Naive thymus-derived CD4-positive, alpha-beta T cell (primary cell): ENCODE results near the gene MATN1. TPM values are rescaled to one million over a fixed set of nuclear protein-coding genes. Genes with fewer than 3 reads are reported as not detected.
A peak's percentile ranks its signal among the peaks of the same experiment; 100 is the strongest.
"Not testable (repeated sequence)": the region's sequence is repeated elsewhere in the genome, so short reads cannot be mapped to it uniquely, and the experiment has no call there.

ENCODE experiments used
- ATAC-seq: fragments of 150-1000 bp; cut with Tn5 transposase; 2 replicates; pipeline ENCODE4 v1.10.0; 2021; ENCODE audit warnings: mild to moderate bottlenecking, moderate library complexity
- CTCF ChIA-PET: fragments of 350-600 bp; sonication (Branson Sonifier 250); formaldehyde crosslinking; loops from one replicate; lab custom pipeline; 2021; ENCODE audit warnings: antibody characterized with exemption; lab: Charles Lee
- POLR2A ChIA-PET: fragments of 350-600 bp; sonication (Branson Sonifier 250); formaldehyde crosslinking; loops from one replicate; lab custom pipeline; 2021; ENCODE audit warnings: antibody characterized with exemption, inconsistent platforms; lab: Charles Lee
- DNase-seq, 9 donors: peaks; one replicate each; pipeline versions ENCODE4 v3.0.0 to v3.0.0-alpha.2; 2020 to 2022; ENCODE audit warnings: mixed read lengths in 1 of 9
- H3K27ac ChIP-seq: one replicate; pipeline ENCODE4 v1.7.0; 2013; ENCODE audit warnings: mild to moderate bottlenecking, low read depth, low read length, moderate library complexity
- H3K27me3 ChIP-seq, 2 donors: one replicate each; pipeline ENCODE4 v1.7.0; 2013; ENCODE audit warnings: low read length in 2 of 2, mild to moderate bottlenecking in 2 of 2, moderate library complexity in 2 of 2; ENCODE audit not compliant: control insufficient read depth in 2 of 2, insufficient read depth in 2 of 2
- H3K36me3 ChIP-seq, 3 experiments: 1 replicate in 2 of 3; 2 replicates in 1 of 3; pipeline ENCODE4 v1.7.0; 2013; ENCODE audit warnings: low read length in 3 of 3, mild to moderate bottlenecking in 3 of 3, moderate library complexity in 1 of 3; ENCODE audit not compliant: insufficient read depth in 3 of 3, control insufficient read depth in 2 of 3
- H3K4me1 ChIP-seq, 2 donors: one replicate each; pipeline ENCODE4 v1.7.0; 2013; ENCODE audit warnings: low read length in 2 of 2, mild to moderate bottlenecking in 2 of 2, moderate library complexity in 1 of 2; ENCODE audit not compliant: control insufficient read depth in 2 of 2, insufficient read depth in 2 of 2
- H3K4me3 ChIP-seq: 2 replicates; pipeline ENCODE4 v1.7.0; 2013; ENCODE audit warnings: mild to moderate bottlenecking, low read length
- H3K9me3 ChIP-seq, 3 experiments: 1 replicate in 2 of 3; 2 replicates in 1 of 3; pipeline ENCODE4 v1.7.0; 2013; ENCODE audit warnings: low read length in 3 of 3; ENCODE audit not compliant: control insufficient read depth in 2 of 3
- H3K27ac Mint-ChIP-seq, 9 donors: one replicate each; pipeline ENCODE4 v1.8.0; 2020 to 2022; ENCODE audit warnings: mixed read lengths in 9 of 9, mild to moderate bottlenecking in 8 of 9, moderate library complexity in 5 of 9, inconsistent platforms in 2 of 9
- H3K27me3 Mint-ChIP-seq, 5 donors: one replicate each; pipeline ENCODE4 v1.8.0; 2021 to 2022; ENCODE audit warnings: mixed read lengths in 5 of 5, mild to moderate bottlenecking in 1 of 5
- H3K36me3 Mint-ChIP-seq, 5 donors: one replicate each; pipeline ENCODE4 v1.8.0; 2020 to 2022; ENCODE audit warnings: mixed read lengths in 5 of 5, mild to moderate bottlenecking in 3 of 5, inconsistent platforms in 1 of 5
- H3K4me1 Mint-ChIP-seq, 7 donors: one replicate each; pipeline ENCODE4 v1.8.0; 2020 to 2022; ENCODE audit warnings: mixed read lengths in 7 of 7, mild to moderate bottlenecking in 3 of 7, inconsistent platforms in 1 of 7
- H3K4me3 Mint-ChIP-seq, 10 donors: one replicate each; pipeline ENCODE4 v1.8.0; 2020 to 2022; ENCODE audit warnings: mild to moderate bottlenecking in 10 of 10, mixed read lengths in 10 of 10, moderate library complexity in 6 of 10, inconsistent platforms in 2 of 10
- H3K9me3 Mint-ChIP-seq, 11 donors: one replicate each; pipeline ENCODE4 v1.8.0; 2020 to 2022; ENCODE audit warnings: mixed read lengths in 11 of 11, mild to moderate bottlenecking in 4 of 11, inconsistent platforms in 1 of 11, moderate library complexity in 1 of 11
- intact Hi-C, 2 donors: fragments of 100-400 bp; cut with micrococcal nuclease; formaldehyde crosslinking; loops; one replicate each; pipeline ENCODE4 v1.15.1; 2023
- polyA plus RNA-seq, 2 donors: library from polyadenylated mRNA; unstranded; fragments of 300-500 nt; fragmentation: Illumina TruSeq; gene quantifications; one replicate each; pipeline ENCODE4 v1.2.3, GENCODE V29; 2021
- total RNA-seq, 6 experiments: library from RNA in 5 of 6; stranded (reverse) in 5 of 6; gene quantifications; 1 replicate in 5 of 6; 2 replicates in 1 of 6; pipeline ENCODE4 v1.2.3 and lab custom pipeline; 2021 to 2026

Gene MATN1
- total and polyA plus RNA-seq, 7 experiments from 2014 or later, result 0.08 to 3.6 (median 0.22) TPM; not detected in 2

GRCh38 chr1:30766948-30767347 is 43.6 kb upstream of the MATN1 start:
- intact Hi-C loops, H3K27ac ChIP-seq, DNase-seq, H3K27me3 Mint-ChIP-seq, H3K36me3 Mint-ChIP-seq, H3K9me3 ChIP-seq, H3K36me3 ChIP-seq, H3K4me3 ChIP-seq, H3K27me3 ChIP-seq, H3K4me3 Mint-ChIP-seq, ATAC-seq, H3K9me3 Mint-ChIP-seq: not testable (repeated sequence)
- ChIA-PET POLR2A (interaction anchor here (31.3 kb wide), 1 partner anchor 29 kb away, joined by 1281 read pairs; the partner anchor contains the start of genes LAPTM5 and MATN1), CTCF (interaction anchor here (0.6 to 0.8 kb wide), 2 partner anchors 13 to 47 kb away, joined by 4 to 5 read pairs; no protein-coding TSS in a partner anchor)
- H3K4me1 Mint-ChIP-seq, result peaks cover 14 to 48% (median 34%) of the 10 kb centered on the region in 7 donors
- peak overlapping the region in 6 of 9 donors; percentile 30 to 98 (median 68) for H3K27ac Mint-ChIP-seq
- peaks cover 0 to 28% of the 10 kb centered on the region in 2 donors for H3K4me1 ChIP-seq

DNA sequence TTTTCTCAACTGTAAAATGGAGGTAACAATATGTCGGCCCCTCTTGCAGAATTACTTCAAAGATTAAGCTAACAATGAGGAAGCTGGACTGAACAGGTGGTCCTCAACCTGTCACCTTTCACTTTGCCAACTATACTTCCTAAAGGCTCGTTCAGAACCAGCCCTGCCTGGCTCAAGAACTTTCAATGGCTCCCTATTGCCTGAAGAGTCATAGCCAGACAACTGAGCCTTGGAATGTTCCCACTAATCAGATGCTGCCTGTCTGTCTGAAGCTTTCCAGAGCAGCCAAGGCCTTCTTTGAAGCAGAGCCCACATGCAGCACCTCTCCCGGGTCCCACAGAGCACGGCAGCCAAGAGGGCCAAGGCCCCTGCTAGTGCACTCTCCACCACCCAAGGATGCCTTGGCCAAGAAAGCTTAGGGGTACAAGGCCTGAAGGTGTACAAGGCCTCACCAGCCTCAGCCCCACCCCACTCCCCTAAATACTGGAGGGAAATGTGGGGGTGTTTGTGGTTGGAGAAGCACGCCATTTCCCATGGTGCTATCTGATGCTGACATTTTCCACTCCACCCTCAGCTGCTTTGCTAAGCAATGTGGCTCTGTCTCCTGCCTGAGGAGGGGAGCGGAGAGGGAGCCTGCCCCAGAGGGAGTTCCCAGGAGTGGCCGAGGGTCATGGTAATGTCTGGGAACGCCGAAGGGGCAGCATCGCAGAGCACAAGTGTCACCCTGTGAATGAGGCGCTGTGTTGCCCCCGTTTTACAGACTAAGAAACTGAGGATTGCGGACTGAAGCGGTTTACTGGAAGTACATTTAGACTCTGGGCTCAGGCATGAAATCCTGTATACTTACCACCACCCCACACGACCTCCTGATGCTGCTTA is 42.4 kb upstream of the MATN1 start:
- Mint-ChIP-seq H3K4me3 (peak overlapping the region in 3 of 10 donors; percentile 23 to 49 (median 32)), H3K36me3 (no peaks in the 10 kb centered on the region), H3K9me3 (no peaks in the 10 kb centered on the region), H3K27me3 (no peaks in the 10 kb centered on the region), H3K27ac (peak overlapping the region; percentile 47 to 98 (median 87)), H3K4me1 (peaks cover 23 to 60% (median 44%) of the 10 kb centered on the region in 7 donors)
- ChIA-PET CTCF (interaction anchor here (0.5 to 1.6 kb wide), 2 partner anchors 37 to 46 kb away, joined by 3 to 4 read pairs; no protein-coding TSS in a partner anchor), POLR2A (interaction anchor here (0.8 to 31.3 kb wide), 2 partner anchors 8 to 28 kb away, joined by 3 to 1281 read pairs; partner anchors contain the start of genes LAPTM5 and MATN1)
- Histone ChIP-seq H3K36me3 (no peaks in the 10 kb centered on the region), H3K4me1 (peaks cover 0 to 40% of the 10 kb centered on the region in 2 donors), H3K27ac (peak overlapping the region; percentile 59), H3K27me3 (no peaks in the 10 kb centered on the region), H3K9me3 (no peaks in the 10 kb centered on the region), H3K4me3 (no peak overlapping the region)
- ATAC-seq (no peak), DNase-seq (peak in 2 of 9 donors; percentile 26 to 52)
- intact Hi-C loops, result no loop called here

DNA sequence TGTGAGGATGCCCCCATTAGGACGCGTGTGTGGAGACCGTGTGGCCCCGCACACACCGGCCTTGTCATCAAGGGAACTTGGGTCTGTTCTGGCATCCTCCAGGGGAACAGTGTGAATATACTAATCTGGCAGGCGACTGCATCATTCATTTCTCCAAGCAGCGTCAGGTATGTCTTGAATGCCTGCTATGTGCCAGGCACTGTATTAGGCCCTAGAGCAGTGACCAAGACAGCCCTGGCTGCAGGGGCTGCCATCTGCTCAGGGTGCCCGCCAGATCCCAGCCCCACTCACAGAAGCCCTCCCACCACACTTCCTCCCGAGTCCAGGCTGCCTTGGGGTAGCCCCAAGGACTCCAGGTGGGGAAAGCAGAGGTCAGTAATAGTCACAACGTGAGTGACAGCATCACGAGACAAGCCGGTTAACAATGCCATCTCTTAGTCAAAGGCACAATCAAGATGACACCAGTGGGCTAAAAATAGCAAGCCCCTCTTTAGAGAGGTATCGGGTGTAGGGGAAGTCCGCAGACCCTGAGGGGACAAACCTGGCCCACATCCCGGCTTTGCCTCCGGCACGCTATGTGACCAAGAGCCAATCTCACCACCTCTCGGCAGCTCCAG is 41.7 kb upstream of the MATN1 start:
- Mint-ChIP-seq H3K9me3 (no peaks in the 10 kb centered on the region), H3K27ac (peak overlapping the region in 7 of 9 donors; percentile 5 to 98 (median 87)), H3K27me3 (no peaks in the 10 kb centered on the region), H3K36me3 (no peaks in the 10 kb centered on the region), H3K4me1 (peaks cover 28 to 67% (median 51%) of the 10 kb centered on the region in 7 donors), H3K4me3 (peak overlapping the region in 1 of 10 donors; percentile 38)
- Histone ChIP-seq H3K4me1 (peaks cover 5 to 47% of the 10 kb centered on the region in 2 donors), H3K9me3 (no peaks in the 10 kb centered on the region), H3K4me3 (no peak overlapping the region), H3K27ac (peak overlapping the region; percentile 59), H3K36me3 (no peaks in the 10 kb centered on the region), H3K27me3 (no peaks in the 10 kb centered on the region)
- intact Hi-C loops, result no loop called here
- CTCF ChIA-PET, result interaction anchor here (1.0 to 1.6 kb wide), 2 partner anchors 15 to 45 kb away, joined by 3 to 5 read pairs; no protein-coding TSS in a partner anchor
- DNase-seq (no peak), ATAC-seq (no peak)
- POLR2A ChIA-PET, result interaction anchor here (0.8 to 31.3 kb wide), 2 partner anchors 9 to 27 kb away, joined by 3 to 1281 read pairs; partner anchors contain the start of genes LAPTM5 and MATN1

GRCh38 chr1:30764396-30764795 is 41.0 kb upstream of the MATN1 start:
- POLR2A ChIA-PET, result interaction anchor here (31.3 kb wide), 1 partner anchor 26 kb away, joined by 1281 read pairs; the partner anchor contains the start of genes LAPTM5 and MATN1
- H3K4me1 Mint-ChIP-seq, result peaks cover 34 to 74% (median 58%) of the 10 kb centered on the region in 7 donors
- Histone ChIP-seq H3K27ac (no peak overlapping the region), H3K4me3 (no peak overlapping the region), H3K27me3 (no peaks in the 10 kb centered on the region), H3K4me1 (peaks cover 12 to 54% of the 10 kb centered on the region in 2 donors), H3K36me3 (no peaks in the 10 kb centered on the region), H3K9me3 (no peaks in the 10 kb centered on the region)
- H3K27me3 Mint-ChIP-seq, result no peaks in the 10 kb centered on the region
- peak overlapping the region in 6 of 9 donors; percentile 5 to 98 (median 78) for H3K27ac Mint-ChIP-seq
- H3K36me3 Mint-ChIP-seq, result no peaks in the 10 kb centered on the region
- no peak for DNase-seq
- H3K4me3 Mint-ChIP-seq, result no peak overlapping the region
- no peaks in the 10 kb centered on the region for H3K9me3 Mint-ChIP-seq
- CTCF ChIA-PET, result interaction anchor here (1.0 kb wide), 1 partner anchor 15 kb away, joined by 5 read pairs; no protein-coding TSS in a partner anchor
- intact Hi-C loops, result no loop called here
- ATAC-seq, result no peak

GRCh38 chr1:30763651-30764248 is 40.4 kb upstream of the MATN1 start:
- no peaks in the 10 kb centered on the region for H3K9me3 Mint-ChIP-seq
- Histone ChIP-seq H3K9me3 (no peaks in the 10 kb centered on the region), H3K27ac (no peak overlapping the region), H3K36me3 (no peaks in the 10 kb centered on the region), H3K4me1 (peaks cover 18 to 60% of the 10 kb centered on the region in 2 donors), H3K4me3 (no peak overlapping the region), H3K27me3 (no peaks in the 10 kb centered on the region)
- H3K4me3 Mint-ChIP-seq, result no peak overlapping the region
- DNase-seq (no peak), ATAC-seq (no peak)
- intact Hi-C loops, result no loop called here
- no peaks in the 10 kb centered on the region for H3K27me3 Mint-ChIP-seq
- ChIA-PET CTCF (interaction anchor here (1.0 to 11.9 kb wide), 3 partner anchors 11 to 17 kb away, joined by 3 to 133 read pairs (median 5); no protein-coding TSS in a partner anchor), POLR2A (interaction anchor here (31.3 kb wide), 1 partner anchor 26 kb away, joined by 1281 read pairs; the partner anchor contains the start of genes LAPTM5 and MATN1)
- H3K36me3 Mint-ChIP-seq, result no peaks in the 10 kb centered on the region
- H3K27ac Mint-ChIP-seq, result peak overlapping the region in 8 of 9 donors; percentile 16 to 98 (median 72)
- peaks cover 37 to 80% (median 64%) of the 10 kb centered on the region in 7 donors for H3K4me1 Mint-ChIP-seq
